ENCODE measurements around the gene POTEG.
"Not testable (repeated sequence)": the region's sequence is repeated elsewhere in the genome, so short reads cannot be mapped to it uniquely, and the experiment has no call there.

POTEG gene

GRCh38 chr14:19372813-19373500 lies 61.2 kb downstream of the POTEG start:
- DNase-seq = not testable (repeated sequence)

GRCh38 chr14:19371767-19372166 lies 62.4 kb downstream of the POTEG start:
- DNase-seq = not testable (repeated sequence)

GRCh38 chr14:19362803-19363202 lies 71.3 kb downstream of the POTEG start:
- not testable (repeated sequence) for DNase-seq

GRCh38 chr14:19362323-19362722 lies 71.8 kb downstream of the POTEG start:
- DNase-seq = not testable (repeated sequence)

- DNase-seq = not testable (repeated sequence)
Observed at GRCh38 chr14:19361636-19362253, 72.4 kb downstream of the POTEG start.

- DNase-seq = not testable (repeated sequence)
Observed at GRCh38 chr14:19360937-19361635, 73.1 kb downstream of the POTEG start.

Measured in Kasumi-1 (cell line).